ENCODE results near the gene DNM3.

The DNM3 gene

GRCh38 chr1:172251486-172251885 is 410.2 kb downstream of the DNM3 start:
- no peak for TF ChIP-seq ZNF518A (tag by site-specific recombination; conservative IDR thresholded peaks at IDR 0.05; ENCODE audit: low read depth)
- no peak for TF ChIP-seq ZNF391 (tag by site-specific recombination; IDR thresholded peaks at IDR 0.05; ENCODE audit: borderline replicate concordance, low read depth)
- TF ChIP-seq ZNF280D (tag by site-specific recombination; IDR thresholded peaks at IDR 0.05), result no peak
- no peak for TF ChIP-seq EGR2 (tag by site-specific recombination; IDR thresholded peaks at IDR 0.05; ENCODE audit: low read depth)
- no peak for TF ChIP-seq ZNF692 (tag by site-specific recombination; IDR thresholded peaks at IDR 0.05)
- TF ChIP-seq ZNF274 (IDR thresholded peaks at IDR 0.05; ENCODE audit: low read length), result no peak
- no peak for TF ChIP-seq ZNF274 (tag by site-specific recombination; IDR thresholded peaks at IDR 0.05; ENCODE audit: borderline replicate concordance)
- Histone ChIP-seq H3K36me3 (ENCODE audit: control insufficient read depth in 2 of 2, insufficient read depth in 1 of 2, low read length in 2 of 2) (no peaks in the 10 kb centered on the region), H3K9me3 (ENCODE audit: control insufficient read depth, insufficient read depth, low read depth, low read length) (no peaks in the 10 kb centered on the region), H3K4me1 (ENCODE audit: control insufficient read depth, insufficient read depth, low read length) (no peaks in the 10 kb centered on the region), H3K4me3 (ENCODE audit: low read depth, low read length) (no peak overlapping the region), H3K27ac (ENCODE audit: extremely low read depth, low read depth, low read length) (no peak overlapping the region)
- ChIA-PET CTCF (interaction anchor here (0.5 kb wide), 1 partner anchor 160 kb away, joined by 4 read pairs; no protein-coding TSS in a partner anchor), POLR2A (no interaction called here)

- H3K9me3 ChIP-seq (ENCODE audit: control insufficient read depth, insufficient read depth, low read depth, low read length), result no peaks in the 10 kb centered on the region
- H3K4me3 ChIP-seq (ENCODE audit: low read depth, low read length), result no peak overlapping the region
- no peak overlapping the region for H3K27ac ChIP-seq (ENCODE audit: extremely low read depth, low read depth, low read length)
- POLR2A ChIA-PET, result no interaction called here
- no peaks in the 10 kb centered on the region for H3K4me1 ChIP-seq (ENCODE audit: control insufficient read depth, insufficient read depth, low read length)
- TF ChIP-seq SALL2 (tag by site-specific recombination; IDR thresholded peaks at IDR 0.05; ENCODE audit: borderline replicate concordance) (no peak), ZNF629 (tag by site-specific recombination; IDR thresholded peaks at IDR 0.05) (no peak), ZSCAN16 (tag by site-specific recombination; IDR thresholded peaks at IDR 0.05) (no peak), ZNF704 (tag by site-specific recombination; IDR thresholded peaks at IDR 0.05) (no peak), ZNF571 (tag by site-specific recombination; IDR thresholded peaks at IDR 0.05) (no peak), GLIS2 (tag by site-specific recombination; IDR thresholded peaks at IDR 0.05) (no peak), ZBTB48 (tag by site-specific recombination; IDR thresholded peaks at IDR 0.05) (no peak), GLIS1 (tag by site-specific recombination; IDR thresholded peaks at IDR 0.05) (no peak), INSM2 (tag by site-specific recombination; IDR thresholded peaks at IDR 0.05) (no peak), ZNF114 (tag by site-specific recombination; IDR thresholded peaks at IDR 0.05) (no peak), ZNF26 (tag by site-specific recombination; IDR thresholded peaks at IDR 0.05) (no peak), ZBTB6 (tag by site-specific recombination; IDR thresholded peaks at IDR 0.05) (no peak), ZNF558 (tag by site-specific recombination; IDR thresholded peaks at IDR 0.05) (no peak)
- CTCF ChIA-PET, result interaction anchor here (0.6 to 0.7 kb wide), 2 partner anchors 277 to 803 kb away, joined by 3 read pairs; no protein-coding TSS in a partner anchor
- H3K36me3 ChIP-seq (ENCODE audit: control insufficient read depth in 2 of 2, insufficient read depth in 1 of 2, low read length in 2 of 2), result no peaks in the 10 kb centered on the region
These were observed 411.0 kb downstream of the DNM3 start for GRCh38 chr1:172252321-172252720.
